ENCODE measurements around the gene SUN3.

- TF ChIP-seq EZH2 (IDR thresholded peaks at IDR 0.05; ENCODE audit: borderline replicate concordance, low read length) (no peak), CTCF (IDR thresholded peaks at IDR 0.05; ENCODE audit: low read length) (no peak)
These were observed at the start of gene SUN3 for GRCh38 chr7:48028938-48029337.

Data from OCI-LY1 (cell line).